Measurements from ENCODE around the gene DPPA3. TPM values are rescaled to one million over a fixed set of nuclear protein-coding genes. Genes with fewer than 3 reads are reported as not detected.

DPPA3 gene
- total and polyA plus RNA-seq, 2 of the 13 experiments (the other 11 are each of a cell fraction or from before 2014, with no cell fraction given), result not detected

DNA sequence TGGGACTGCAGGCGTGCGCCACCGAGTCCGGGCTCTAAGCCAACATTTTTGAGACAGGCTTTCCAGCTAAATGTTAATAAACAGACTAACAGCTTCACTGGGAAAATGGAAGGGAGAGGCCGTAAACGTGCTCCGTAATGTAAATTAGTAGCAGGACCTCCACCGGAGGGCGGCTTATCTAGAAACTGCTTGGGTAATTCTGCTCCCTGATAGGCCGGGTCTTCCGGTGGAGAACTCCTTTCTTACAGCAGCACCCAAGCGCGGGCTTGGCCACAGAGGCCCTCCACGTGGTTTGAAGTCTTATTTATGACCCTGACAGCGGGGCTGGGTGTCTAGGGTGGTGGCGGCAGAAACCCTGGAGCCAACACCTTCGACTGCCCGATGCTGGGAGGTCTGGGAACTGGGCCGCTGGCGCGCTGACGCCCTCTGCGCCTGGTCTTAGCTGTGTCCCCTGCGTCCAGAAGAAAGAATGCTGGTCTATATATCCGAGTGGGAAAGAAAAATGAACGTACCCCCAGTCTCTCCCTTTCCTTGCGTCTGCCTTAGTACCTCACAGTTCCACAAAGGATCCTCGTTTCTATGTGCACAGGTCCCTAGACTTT is 1.7 kb downstream of the DPPA3 start:
- no peak for DNase-seq (ENCODE audit: low spot score)
- H3K36me3 ChIP-seq (replicated peaks in 1 of 2; ENCODE audit: control insufficient read depth in 1 of 2, insufficient read depth in 2 of 2, low read length in 2 of 2), result no peaks in the 10 kb centered on the region
- in situ Hi-C loops (cut with HindIII; ENCODE audit: extremely low pct_ligation_motif_present, low pct_unique_long_range_greater_than_20kb), result loop anchor here (10.0 kb wide), 1 partner anchor 92 kb away; no protein-coding TSS in a partner anchor
- H3K4me2 ChIP-seq (ENCODE audit: low read depth, low read length), result no peak overlapping the region
- H3K4me1 ChIP-seq (ENCODE audit: insufficient read depth, low read length), result no peaks in the 10 kb centered on the region
- ChIA-PET CTCF (ENCODE audit: low intra/inter-chr PET ratio, low total read pairs) (no interaction called here), POLR2A (no interaction called here)
- no peak overlapping the region for H3K9ac ChIP-seq (ENCODE audit: insufficient read depth, low read depth, low read length)
- H2AFZ ChIP-seq (ENCODE audit: low read length), result no peak overlapping the region
- FAIRE-seq, result no peak
- no peaks in the 10 kb centered on the region for H3K9me3 ChIP-seq (ENCODE audit: low read length)
- no peak overlapping the region for H3K27ac ChIP-seq (ENCODE audit: extremely low read length, insufficient read depth, low read length)
- intact Hi-C loops (cut with micrococcal nuclease; ENCODE audit: unreplicated experiment), result no loop called here
- no peaks in the 10 kb centered on the region for H3K79me2 ChIP-seq (ENCODE audit: insufficient read depth, low read length)
- WGBS (ENCODE audit: low lambda C conversion rate), result 74% methylated on average over 18 of the region's 28 CpGs
- ATAC-seq, result no peak
- no peaks in the 10 kb centered on the region for H3K27me3 ChIP-seq (ENCODE audit: control insufficient read depth in 1 of 2, insufficient read depth in 2 of 2, low read length in 2 of 2)
- BruUV-seq (replicated peaks), result no TSS peak
- H3K4me3 ChIP-seq (replicated peaks in 1 of 3; ENCODE audit: insufficient read depth in 1 of 3, low read depth in 2 of 3, low read length in 3 of 3), result no peak overlapping the region
- no peaks in the 10 kb centered on the region for H4K20me1 ChIP-seq (ENCODE audit: insufficient read depth, low read length)
- TF ChIP-seq SRY (CRISPR knock-in tag; IDR thresholded peaks at IDR 0.05) (no peak), ZMAT3 (CRISPR knock-in tag; conservative IDR thresholded peaks at IDR 0.05) (no peak), ZNF563 (CRISPR knock-in tag; IDR thresholded peaks at IDR 0.05) (no peak), KAT7 (CRISPR knock-in tag; IDR thresholded peaks at IDR 0.05; ENCODE audit: borderline replicate concordance) (no peak), NFATC3 (CRISPR knock-in tag; IDR thresholded peaks at IDR 0.05) (no peak), NR2C2 (CRISPR knock-in tag; IDR thresholded peaks at IDR 0.05; ENCODE audit: borderline replicate concordance) (no peak), GTF2F1 (IDR thresholded peaks at IDR 0.05; ENCODE audit: low read length) (no peak), NFKB2 (CRISPR knock-in tag; IDR thresholded peaks at IDR 0.05; ENCODE audit: borderline replicate concordance) (no peak)
- TF ChIP-seq, protein P1, sequence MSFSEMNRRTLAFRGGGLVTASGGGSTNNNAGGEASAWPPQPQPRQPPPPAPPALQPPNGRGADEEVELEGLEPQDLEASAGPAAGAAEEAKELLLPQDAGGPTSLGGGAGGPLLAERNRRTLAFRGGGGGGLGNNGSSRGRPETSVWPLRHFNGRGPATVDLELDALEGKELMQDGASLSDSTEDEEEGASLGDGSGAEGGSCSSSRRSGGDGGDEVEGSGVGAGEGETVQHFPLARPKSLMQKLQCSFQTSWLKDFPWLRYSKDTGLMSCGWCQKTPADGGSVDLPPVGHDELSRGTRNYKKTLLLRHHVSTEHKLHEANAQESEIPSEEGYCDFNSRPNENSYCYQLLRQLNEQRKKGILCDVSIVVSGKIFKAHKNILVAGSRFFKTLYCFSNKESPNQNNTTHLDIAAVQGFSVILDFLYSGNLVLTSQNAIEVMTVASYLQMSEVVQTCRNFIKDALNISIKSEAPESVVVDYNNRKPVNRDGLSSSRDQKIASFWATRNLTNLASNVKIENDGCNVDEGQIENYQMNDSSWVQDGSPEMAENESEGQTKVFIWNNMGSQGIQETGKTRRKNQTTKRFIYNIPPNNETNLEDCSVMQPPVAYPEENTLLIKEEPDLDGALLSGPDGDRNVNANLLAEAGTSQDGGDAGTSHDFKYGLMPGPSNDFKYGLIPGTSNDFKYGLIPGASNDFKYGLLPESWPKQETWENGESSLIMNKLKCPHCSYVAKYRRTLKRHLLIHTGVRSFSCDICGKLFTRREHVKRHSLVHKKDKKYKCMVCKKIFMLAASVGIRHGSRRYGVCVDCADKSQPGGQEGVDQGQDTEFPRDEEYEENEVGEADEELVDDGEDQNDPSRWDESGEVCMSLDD (CRISPR knock-in tag; IDR thresholded peaks at IDR 0.05; ENCODE audit: borderline replicate concordance), result no peak
- TF ChIP-seq, protein P2, sequence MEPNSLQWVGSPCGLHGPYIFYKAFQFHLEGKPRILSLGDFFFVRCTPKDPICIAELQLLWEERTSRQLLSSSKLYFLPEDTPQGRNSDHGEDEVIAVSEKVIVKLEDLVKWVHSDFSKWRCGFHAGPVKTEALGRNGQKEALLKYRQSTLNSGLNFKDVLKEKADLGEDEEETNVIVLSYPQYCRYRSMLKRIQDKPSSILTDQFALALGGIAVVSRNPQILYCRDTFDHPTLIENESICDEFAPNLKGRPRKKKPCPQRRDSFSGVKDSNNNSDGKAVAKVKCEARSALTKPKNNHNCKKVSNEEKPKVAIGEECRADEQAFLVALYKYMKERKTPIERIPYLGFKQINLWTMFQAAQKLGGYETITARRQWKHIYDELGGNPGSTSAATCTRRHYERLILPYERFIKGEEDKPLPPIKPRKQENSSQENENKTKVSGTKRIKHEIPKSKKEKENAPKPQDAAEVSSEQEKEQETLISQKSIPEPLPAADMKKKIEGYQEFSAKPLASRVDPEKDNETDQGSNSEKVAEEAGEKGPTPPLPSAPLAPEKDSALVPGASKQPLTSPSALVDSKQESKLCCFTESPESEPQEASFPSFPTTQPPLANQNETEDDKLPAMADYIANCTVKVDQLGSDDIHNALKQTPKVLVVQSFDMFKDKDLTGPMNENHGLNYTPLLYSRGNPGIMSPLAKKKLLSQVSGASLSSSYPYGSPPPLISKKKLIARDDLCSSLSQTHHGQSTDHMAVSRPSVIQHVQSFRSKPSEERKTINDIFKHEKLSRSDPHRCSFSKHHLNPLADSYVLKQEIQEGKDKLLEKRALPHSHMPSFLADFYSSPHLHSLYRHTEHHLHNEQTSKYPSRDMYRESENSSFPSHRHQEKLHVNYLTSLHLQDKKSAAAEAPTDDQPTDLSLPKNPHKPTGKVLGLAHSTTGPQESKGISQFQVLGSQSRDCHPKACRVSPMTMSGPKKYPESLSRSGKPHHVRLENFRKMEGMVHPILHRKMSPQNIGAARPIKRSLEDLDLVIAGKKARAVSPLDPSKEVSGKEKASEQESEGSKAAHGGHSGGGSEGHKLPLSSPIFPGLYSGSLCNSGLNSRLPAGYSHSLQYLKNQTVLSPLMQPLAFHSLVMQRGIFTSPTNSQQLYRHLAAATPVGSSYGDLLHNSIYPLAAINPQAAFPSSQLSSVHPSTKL (CRISPR knock-in tag; IDR thresholded peaks at IDR 0.05), result no peak
- TF ChIP-seq, protein P3, sequence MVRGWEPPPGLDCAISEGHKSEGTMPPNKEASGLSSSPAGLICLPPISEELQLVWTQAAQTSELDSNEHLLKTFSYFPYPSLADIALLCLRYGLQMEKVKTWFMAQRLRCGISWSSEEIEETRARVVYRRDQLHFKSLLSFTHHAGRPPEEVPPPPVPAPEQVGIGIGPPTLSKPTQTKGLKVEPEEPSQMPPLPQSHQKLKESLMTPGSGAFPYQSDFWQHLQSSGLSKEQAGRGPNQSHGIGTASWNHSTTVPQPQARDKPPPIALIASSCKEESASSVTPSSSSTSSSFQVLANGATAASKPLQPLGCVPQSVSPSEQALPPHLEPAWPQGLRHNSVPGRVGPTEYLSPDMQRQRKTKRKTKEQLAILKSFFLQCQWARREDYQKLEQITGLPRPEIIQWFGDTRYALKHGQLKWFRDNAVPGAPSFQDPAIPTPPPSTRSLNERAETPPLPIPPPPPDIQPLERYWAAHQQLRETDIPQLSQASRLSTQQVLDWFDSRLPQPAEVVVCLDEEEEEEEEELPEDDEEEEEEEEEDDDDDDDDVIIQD (CRISPR knock-in tag; IDR thresholded peaks at IDR 0.05; ENCODE audit: low read depth), result no peak

All from HepG2 (cell line).